NCI-H2029 (cell line): Measurements from ENCODE around the gene CLRN3.

Experiments
- DNase-seq: peaks from one replicate; lab custom pipeline; 2025; lab: John Stamatoyannopoulos, UW

CLRN3 gene, protein sequence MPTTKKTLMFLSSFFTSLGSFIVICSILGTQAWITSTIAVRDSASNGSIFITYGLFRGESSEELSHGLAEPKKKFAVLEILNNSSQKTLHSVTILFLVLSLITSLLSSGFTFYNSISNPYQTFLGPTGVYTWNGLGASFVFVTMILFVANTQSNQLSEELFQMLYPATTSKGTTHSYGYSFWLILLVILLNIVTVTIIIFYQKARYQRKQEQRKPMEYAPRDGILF

DNA sequence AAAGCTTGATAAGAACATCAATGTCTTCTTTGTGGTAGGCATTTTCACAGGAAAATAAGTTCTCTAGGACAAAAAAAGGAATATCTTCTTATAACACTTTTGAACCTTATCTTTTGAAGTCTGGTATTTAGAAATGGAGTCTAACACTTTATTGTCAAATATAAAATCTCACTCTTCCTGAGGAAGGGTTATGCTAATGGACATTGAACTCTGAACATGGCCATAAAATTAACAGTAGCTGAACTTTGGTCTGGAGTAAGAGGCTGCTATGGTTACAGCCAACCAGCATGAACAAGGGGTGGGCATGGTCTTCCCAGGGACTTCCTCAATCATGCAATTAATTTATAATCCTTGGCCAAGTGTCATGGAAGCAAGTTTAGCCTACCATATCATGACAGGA lies at the start of gene CLRN3:
TSS of gene CLRN3 (minus strand) at position 199 of the 400 bp plus-strand sequence. CDS start at position 42, 157 bp downstream.
- no peak for DNase-seq

DNA sequence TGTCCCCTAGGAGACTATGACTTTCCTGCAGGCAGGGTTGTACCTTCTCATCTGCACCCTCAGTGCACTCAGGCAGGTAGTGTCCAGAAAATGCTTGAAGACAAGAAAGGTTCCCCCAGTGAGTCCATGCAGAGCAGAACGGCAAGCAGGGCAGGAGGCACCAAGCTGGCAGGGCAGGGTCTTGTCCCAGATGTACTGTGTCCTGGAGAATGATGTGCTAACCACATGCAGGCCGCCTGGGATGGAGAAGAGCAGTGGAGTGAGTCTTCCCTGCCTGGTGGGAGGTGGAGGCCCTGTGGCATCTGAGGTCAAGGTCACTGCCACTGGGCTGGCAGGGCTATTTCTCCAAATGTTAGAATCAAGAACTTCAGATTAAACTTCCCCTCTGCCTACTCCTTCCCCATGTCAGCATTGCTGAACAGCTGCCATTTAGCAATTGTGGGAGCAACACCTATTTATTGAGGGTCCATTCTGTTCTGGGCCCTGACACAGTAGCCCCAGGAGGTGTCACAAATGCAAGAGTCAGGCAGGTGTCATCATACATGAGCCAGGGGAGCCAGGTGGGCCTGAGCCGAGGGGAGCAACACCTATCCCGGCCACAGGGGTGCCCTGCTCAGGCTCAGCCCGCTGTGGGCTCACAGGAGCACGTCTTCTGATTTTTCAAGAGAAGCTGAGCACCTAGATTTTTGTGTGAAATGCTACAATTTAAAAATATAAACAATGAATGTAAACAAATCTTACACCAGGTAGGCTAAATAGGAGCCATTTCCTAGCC lies 48.3 kb upstream of the CLRN3 start:
- no peak for DNase-seq

DNA sequence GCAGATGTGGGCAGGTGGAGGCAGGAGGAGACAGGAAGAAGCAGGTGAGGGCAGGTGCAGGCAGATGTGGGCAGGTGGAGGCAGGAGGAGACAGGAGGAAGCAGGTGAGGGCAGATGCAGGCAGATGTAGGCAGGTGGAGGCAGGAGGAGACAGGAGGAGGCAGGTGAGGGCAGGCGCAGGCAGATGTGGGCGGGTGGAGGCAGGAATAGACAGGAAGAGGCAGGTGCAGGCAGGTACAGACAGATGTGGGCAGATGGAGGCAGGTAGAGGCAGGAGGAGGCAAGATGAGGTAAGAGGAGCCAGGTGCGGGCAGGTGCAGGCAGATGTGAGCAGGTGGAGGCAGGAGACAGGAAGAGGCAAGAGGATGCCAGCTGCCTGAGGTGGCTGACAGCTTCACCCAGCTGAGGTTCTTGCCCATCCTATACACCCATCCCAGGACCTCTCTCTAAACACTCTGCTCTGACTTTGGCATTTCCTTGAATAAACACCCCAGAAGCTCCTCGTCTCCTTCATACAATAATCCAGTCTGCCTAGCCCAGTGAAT lies 47.1 kb upstream of the CLRN3 start:
- peak; percentile 61 for DNase-seq

DNA sequence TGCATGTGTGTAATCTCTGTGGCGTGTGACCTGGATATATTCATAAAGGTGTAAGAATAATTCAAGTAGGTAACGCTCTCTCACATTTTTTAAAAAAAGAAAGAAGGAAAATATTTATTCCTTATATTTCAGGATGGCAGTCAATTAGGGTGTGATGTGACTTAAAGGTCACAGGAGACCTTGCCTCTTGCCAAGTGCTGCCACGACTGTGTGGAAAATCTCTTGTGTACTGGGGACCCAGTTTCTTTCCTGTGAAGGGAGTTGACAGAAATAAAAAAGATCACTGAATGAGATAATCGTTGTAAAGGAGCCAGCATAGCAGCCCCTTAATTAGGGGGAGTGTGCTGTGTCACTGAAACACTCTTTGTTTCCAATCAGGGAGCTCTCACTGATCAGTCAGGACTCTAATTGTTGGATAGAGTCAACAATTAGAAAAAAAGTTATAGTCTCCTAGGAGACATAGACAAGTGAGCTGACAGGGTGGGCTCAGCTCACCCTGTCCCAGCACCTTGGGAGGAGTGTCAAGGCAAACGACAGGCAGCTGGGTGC lies 45.2 kb upstream of the CLRN3 start:
- DNase-seq: no peak

DNA sequence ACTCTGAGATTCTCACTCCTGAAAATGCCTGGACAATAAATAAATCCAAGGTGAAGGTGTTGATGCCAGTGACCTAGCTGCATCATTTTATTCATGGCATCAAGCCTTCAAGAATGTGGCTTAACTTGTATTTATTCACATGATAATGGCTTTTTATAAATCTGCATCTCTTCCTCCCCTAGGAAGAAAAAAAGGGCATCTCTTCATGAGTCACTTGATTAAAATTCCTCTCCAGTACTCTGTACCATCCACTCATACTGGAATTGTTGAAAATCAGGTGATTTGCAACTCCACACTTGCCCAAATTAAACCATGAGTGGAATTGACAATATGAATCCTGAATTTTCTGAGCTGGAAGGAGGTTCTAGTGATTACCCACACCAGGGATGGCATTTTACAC lies 44.3 kb upstream of the CLRN3 start:
- DNase-seq: no peak

DNA sequence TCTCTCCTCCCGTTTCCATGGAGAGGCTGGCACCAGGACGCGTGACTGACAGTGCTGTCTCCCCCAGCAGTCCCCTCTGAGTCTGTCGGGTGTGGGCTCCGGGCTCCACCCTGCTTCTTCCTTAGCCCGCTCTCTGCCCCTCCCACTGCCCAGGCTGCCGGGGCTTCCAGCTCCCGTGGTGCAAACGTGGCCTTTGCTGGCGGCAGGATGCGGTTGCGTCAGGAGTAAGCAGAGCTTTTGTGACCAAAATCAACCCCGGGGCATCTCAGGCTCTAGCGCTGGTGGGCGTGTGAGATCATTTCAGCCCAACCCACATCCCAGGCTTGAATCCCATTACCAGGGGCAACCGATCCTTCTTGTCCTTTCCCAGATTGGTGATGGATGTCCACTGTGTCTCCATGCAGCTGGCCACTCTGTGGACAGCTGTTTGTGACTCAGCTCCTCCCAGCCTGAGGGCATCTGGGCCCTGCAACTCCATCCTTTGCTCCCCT lies 42.4 kb upstream of the CLRN3 start:
- no peak for DNase-seq

DNA sequence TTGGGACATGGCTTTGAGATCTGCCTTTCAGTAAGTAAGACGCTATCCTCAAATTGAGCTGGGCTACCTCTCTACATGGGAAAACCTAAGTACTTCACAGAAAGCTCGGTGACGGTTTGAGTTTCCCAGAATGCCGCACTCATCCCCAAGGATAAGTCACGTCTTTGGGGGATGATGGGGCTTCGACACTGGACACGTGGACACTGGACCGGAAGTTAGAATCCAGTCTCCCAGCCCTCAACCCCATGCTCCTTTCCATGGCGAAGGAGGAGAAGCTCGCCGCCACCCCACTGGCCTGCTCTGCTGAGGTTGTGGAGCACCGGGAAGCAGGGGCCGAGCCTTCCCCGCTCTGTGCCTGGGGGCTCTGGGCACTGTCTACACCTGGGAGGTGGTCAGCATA lies 41.6 kb upstream of the CLRN3 start:
- DNase-seq: no peak

DNA sequence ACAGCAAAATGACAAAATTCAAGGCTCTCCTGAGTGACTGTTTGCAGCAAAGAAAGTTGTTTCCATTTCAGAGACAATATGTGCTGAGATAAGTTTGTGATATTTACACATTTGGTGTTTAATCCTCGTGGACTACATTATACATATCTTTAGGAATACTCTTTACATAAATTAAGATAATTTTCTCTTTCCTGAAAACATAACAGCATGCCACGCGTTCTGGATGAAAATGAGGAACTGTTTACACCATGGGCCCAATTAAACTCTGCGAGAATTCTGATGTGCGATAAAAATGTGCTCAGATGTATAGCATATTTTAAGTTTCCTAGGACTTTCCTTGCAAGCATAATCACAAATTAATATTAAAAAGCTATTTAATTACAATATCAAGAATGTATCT lies 40.5 kb upstream of the CLRN3 start:
- DNase-seq: no peak

DNA sequence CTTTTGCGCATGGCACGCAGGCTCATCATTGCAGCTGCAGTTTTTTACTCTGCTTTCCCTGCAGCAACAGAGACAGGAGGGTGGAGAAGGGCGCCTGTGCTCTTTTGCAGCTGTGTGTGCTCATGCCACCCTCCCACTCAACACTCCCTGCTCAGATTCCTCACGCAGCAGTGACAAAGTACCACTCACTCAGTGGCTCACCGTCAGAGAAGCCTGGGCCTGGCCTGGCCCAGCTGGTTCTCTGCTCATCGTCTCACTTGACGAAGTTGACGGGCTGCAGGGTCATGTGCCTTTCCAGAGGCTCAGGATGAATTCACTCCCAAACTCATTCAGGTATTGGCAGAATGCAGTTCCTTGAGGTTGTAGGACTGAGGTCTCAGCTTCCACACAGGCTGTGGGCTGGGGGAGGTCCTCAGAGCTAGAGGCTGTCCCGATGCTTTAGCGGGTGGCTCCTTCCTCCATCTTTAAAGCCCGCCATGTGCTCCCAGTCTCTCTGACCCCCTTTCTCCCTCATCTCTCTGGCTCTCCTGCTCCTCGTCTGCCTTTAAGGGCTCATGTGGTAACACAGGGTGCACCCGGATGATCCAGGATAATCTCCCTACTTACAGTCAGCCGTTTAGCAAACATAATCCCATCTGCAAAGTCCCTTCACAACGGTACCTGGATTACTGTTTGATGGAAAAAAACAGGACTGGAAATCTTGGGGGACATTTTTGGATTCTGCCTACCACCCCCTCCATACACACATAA lies 40.0 kb upstream of the CLRN3 start:
- DNase-seq: no peak

DNA sequence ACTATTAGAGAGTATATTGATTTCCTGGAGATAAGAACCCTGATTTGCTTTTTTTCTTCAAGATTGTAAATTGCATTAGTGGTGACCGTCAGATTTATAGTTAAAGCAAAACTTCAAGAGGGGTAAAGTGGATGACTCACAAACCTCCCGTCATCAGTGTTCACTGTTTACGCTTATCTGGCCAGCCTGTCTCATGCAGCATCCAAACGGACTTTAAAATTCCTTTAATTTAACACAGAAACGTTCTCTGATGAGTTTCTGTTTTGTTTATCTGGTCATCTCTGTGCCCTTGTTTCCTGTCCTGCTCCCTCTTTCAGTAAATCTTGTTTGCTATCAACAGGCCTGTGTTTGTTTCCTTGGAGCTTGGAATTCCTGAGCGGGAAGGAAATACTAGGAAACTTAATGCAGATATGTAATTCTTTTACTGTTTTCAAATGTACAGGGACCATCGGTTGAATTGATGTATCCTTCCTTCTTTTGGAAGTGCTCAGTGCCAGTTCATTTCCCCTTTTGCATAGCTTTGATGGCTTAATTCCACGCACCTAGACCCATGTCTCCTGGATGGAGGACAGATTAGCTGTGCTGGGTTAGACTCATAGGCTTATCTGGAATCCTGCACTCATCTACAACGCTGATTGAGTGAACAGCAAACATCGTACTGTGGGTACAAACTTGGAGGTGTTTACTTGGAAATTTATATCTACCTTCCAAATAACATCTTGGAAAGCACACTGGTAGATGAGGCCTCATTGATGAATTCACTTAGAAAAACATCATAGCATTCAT lies 35.5 kb upstream of the CLRN3 start:
- DNase-seq: no peak

DNA sequence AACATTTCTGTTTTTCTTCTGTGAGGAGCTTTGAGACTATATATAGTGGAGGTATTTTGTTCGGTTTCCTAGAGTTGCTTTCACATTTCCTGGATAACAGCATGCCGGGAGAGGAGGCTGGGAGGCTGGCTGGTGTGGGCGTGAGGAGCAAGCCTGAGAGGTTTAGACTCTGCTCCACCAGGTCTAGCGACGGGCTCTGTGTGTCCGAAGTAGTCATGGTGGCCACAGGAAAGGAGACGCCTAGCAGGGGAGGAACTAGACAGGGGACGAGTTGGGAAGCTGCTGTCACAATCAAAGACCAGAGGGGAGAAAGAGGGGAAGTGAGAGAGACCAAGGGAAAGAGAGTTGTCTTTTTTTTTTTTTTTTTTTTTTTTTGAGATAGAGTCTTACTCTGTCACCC lies 33.7 kb upstream of the CLRN3 start:
- DNase-seq: no peak

DNA sequence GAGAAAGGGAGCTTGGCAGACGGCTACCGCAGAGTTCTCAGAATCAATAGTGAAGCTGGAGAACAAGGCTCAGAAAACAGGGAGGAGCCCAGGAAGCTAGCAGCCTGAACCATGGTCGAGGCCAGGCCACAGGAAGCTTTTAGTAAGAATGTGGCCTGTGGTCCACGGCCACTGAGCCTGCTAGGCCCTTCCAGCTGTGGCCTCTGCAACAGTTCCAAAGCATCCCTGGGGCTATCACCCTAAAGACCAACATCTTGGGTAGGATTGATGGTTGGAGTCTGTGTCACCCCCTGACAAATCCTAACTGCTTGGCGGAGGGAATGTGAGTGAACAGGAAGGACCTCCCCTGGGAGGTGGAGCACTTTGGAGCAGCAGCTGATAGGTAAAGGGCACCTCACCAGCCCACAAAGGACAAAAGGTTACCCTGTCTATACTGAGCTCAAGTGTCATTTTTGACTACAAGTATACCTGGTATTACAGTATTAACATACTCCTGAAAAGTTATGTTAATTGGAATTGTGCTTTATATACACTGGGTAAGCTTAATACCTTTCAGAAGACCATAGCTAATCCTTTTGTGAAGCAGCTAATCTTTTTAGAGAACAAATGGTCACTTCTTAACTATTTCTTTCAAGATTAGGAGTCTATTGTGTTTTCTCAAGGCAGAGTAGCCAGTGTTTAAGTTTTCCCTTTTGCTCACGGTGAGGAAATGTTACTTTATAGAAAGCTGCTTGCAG lies 32.9 kb upstream of the CLRN3 start:
- DNase-seq: no peak

DNA sequence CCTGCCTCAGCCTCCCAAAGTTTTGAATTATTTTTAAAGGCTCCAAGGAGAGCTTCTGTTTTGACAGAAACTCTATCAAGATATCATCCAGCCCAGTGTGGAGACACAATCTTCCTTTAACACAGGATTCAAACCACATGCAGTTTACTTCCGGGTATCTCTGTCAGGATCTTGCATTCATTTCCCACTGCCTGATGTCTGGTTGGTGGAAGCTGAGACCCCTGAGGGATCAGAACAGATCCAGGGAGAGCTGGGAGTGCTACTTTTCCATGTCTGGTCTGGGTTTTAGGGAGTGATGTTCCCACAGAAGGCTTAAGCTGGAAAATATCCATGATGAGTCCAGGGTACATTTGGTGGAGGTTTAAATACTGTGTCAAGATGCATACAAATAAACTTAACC lies 30.9 kb upstream of the CLRN3 start:
- DNase-seq: no peak

DNA sequence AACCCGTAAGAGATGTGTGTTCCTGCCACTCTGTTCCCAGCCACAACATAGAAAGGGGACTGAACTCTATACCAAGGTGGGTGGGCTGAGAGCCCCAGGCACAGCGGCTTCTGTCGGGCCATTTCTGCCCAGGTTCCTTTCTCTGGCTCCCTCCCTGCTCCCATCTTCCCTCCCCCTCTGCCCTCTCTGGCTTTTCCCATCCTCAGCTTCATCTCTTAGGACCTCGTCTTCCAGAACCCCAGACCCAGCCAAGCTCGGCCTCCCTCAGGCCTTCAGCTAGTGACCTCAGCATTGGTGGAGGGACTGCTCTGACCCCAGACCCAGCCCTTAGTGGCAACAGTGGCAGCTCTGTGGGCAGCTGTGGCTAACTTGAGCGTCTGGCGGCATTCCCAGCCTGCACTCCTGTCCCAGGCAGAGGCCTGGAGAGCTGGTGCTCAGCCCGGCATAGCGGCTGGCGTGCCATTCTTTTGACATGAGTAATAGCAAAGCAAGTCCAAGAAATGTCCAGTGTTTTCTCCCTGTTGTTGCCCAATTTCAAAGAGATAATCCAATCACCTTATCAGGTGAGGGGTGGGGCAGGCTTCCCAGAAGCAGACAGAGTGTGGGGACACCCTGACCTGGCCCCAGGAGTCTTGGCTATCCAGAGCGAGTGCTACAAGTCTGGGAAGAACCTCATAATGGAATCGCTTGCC lies 30.1 kb upstream of the CLRN3 start:
- DNase-seq: peak; percentile 37

DNA sequence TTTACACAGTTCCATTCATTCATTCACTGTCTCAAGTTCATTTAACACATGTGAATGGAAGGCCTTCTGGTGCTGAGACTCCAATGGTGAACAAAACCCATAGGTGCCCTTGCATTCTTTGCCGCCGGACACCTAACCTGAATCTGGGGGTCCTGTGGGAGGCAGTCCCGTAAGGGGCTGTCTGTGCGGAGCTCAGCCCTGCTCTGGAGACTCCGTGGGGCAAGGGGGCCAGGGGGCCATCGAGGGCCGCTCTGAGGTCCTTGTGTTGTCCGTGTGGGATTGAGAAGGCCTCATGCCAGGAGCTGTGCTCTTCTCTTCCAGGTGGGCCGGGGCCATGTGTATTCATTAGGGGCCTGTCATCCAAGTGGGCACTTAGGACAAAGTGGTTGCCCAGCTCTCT lies 29.5 kb upstream of the CLRN3 start:
- no peak for DNase-seq

DNA sequence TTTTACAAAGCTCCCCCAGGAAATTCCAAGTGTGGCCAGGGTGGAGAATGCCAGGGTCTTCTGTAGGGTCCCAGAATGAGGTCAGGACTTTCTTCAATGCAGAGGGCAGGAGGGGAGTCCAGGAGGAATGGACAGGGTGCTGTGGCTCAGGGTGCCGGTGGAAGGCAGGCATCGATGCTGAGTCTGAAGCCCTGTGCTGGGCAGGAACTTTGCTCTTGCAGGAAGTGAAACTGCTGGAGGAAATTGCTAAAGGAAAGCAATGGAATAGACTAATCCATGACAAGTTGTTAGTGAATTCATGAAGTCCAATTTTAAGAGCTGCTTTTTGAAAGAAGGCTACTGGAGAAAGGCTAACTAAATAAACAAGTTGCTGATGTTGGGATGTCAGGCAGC lies 29.0 kb upstream of the CLRN3 start:
- DNase-seq: no peak

DNA sequence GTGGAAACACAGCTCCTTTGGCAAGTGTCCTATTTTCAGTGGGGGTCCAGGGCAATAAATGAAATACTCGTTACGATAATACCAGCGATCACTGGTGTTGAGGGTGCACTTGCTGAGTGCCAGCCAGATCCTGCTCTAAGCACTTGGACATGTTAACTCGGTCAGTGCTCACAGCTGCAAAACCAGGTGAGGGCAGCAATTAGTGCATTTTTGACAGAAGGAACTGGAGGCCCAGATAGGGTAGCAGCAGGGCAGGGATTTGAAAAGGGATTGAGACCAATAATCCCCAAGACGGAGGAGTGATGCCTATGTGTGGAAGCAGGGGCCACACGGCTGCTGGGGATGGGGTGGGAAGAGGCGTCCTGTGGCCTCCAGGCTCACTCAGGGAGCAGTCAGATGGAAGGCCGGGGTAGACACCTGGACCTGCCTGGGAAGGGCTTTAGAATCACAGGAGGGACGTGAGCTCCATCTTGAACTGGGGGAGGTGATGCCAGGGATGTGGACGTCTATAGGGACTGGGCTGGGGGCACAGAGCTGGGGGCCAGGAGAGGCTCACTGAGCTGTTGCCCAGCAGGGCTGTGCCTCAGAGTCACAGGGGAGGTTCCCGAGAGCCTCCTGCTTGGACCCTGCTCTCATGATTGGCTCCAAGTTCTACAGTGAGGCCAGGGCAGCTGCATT lies 28.5 kb upstream of the CLRN3 start:
- no peak for DNase-seq

DNA sequence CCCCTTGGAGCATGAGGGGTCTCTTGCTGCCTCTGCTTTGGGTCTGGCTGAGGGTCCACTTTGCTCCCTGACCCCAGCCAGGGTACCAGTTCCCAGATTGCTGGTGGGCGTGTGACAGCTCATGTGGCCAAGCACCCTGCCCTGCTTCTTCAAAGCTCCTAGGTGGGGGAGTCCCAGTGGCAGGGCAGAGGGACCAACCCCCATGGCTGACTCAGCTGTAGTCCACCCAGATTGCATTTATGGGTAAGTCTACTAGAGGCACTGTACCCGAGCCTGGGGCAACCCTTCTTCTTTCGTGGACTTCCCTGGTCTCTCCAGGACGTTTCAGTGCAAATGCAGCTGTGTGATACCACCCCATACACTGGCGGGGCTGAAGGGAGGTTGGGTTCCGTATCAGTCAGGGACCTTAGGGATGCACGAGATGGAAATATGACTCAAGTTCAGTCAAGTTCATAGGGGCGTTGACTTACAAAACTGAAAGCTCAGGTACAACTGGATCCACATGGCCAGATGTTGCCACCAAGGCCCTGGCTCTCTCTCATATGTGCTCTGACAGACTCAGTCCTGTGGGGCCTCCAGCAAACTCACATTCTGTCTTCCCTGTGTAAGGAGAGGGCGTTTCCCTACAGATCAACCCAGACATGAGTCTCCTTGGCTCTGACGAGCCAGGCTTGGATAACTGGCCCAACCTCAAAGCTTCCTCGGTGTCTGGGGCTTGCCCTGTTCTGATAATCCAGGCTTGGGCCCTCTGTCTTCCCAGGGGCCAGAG lies 27.7 kb upstream of the CLRN3 start:
- no peak for DNase-seq
